Measurements from ENCODE around the gene TMEM120B.

The TMEM120B gene

GRCh38 chr12:121810833-121811433 is 98.4 kb downstream of the TMEM120B start:
- no peak for TF ChIP-seq CTCF (IDR thresholded peaks at IDR 0.05; ENCODE audit: low read depth, low read length)
- no peak for DNase-seq (ENCODE audit: extremely low read depth, low read depth)

DNA sequence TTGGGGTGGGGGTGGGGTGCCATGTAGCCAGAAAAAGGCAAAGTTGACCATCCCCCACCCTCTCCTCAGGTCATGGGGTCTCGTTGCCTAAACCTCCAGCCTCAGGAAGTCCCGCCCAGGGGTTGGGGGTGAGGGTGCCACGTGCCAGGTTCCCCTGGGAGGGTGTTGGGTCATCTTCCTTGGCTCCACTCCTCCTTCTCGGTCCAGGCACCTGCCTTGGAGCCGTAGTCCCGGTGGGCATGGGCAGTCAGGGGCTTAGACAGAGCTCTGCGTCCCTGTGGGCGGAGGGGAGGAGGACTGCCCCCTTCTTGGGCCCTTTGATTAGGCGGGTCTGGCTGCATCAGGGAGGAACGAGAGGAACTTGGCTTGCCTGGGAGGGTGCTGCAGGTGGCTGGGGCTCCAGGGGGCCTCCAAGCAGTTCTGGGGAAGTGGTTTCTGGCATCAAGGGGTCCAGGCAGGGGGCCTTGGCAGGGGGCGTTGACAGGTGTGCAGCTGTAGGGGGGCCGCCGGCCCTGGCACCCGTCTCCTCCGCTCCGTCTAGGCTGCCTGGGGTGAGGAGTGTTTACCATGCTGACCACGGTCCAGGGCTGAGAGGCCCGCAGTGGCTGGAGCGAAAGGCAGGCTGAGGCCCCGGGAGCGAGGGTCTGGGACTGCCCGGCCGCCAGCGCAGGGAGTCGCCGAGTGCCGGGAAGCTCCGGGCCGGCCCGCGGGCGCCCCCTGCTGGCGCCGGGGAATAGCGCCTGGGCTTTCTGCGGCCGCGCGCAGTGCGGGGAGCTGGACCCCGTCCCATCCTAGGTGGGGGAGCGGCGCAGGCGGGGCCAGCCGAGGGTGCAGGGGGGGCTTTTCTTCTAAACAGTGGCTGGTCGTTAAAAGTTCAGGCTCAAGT is 99.1 kb downstream of the TMEM120B start:
- peak; percentile 45 for TF ChIP-seq CTCF (IDR thresholded peaks at IDR 0.05; ENCODE audit: low read depth, low read length)
- no peak for DNase-seq (ENCODE audit: extremely low read depth, low read depth)

GRCh38 chr12:121812320-121812871 is 99.8 kb downstream of the TMEM120B start:
- TF ChIP-seq CTCF (IDR thresholded peaks at IDR 0.05; ENCODE audit: low read depth, low read length) = no peak
- DNase-seq (ENCODE audit: extremely low read depth, low read depth) = no peak

DNA sequence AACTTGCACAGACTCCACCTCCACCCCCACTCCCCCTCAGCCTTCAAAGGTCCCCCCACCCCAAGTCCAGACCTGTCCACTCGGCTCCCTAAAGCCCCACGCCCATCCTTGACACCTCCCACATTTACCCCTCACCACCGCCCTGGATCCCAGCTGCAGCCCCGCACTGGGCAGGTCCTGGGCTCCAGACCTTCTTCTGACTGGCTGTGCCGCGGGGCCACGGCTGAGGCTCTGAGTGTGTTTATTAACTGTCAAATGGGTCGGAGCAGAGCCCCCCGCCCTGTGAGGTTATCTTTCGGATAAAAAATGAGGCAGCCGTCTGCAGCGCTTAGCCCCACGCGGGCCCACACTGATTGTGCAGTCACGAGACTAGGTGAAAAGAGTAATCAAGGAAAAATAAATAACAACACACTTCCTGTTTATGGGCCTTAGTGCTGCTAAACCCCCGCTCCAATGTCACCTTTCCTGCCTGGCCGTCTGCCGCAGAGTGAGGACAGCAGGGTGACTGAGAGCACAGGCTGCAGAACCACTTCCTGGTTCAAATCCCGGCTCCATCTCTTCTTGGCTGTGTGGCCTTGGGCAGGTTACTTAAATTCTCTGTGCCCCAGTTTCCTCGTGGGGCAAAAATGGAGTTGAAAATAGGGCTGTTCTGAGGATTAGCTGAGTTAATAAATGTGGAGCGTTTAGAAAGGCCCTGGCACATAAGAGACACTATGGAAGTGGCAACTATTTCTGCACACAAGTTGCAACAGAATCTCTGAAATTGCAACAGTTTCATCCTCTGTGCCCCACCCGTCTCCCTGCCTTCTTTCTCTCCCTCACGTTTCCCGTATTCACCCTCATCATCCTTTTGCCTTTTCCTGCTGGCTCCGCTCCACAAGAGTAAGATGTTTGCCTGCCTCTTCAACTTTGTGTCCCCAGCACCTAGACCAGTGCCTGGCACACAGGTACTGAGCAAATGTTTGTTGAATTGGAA is 100.7 kb downstream of the TMEM120B start:
- no peak for TF ChIP-seq CTCF (IDR thresholded peaks at IDR 0.05; ENCODE audit: low read depth, low read length)
- DNase-seq (ENCODE audit: extremely low read depth, low read depth) = no peak

DNA sequence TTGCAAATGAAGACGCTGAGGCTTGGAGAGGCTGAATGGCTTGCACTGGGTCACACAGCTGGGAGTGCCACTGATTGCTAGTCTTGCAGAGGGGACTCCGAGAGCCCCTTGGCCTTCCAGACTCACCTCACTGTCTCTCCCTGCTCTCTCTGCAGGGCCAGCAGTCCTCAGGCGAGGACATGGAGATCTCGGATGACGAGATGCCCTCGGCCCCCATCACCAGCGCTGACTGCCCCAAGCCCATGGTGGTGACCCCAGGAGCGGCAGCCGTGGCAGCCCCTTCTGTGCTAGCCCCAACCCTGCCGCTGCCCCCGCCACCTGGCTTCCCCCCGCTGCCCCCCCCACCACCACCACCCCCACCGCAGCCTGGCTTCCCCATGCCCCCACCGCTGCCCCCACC is 101.4 kb downstream of the TMEM120B start:
- no peak for TF ChIP-seq CTCF (IDR thresholded peaks at IDR 0.05; ENCODE audit: low read depth, low read length)

GRCh38 chr12:121814429-121815119 is 102.0 kb downstream of the TMEM120B start:
- no peak for DNase-seq (ENCODE audit: extremely low read depth, low read depth)
- TF ChIP-seq CTCF (IDR thresholded peaks at IDR 0.05; ENCODE audit: low read depth, low read length) = no peak

More for the DNA sequence above, 101.4 kb downstream of the TMEM120B start:
- DNase-seq (ENCODE audit: extremely low read depth, low read depth) = no peak

Data from AG09319 (cell line).